22Rv1 (cell line): Measurements from ENCODE around the gene C21orf58.

ENCODE experiments used
- H3K27ac ChIP-seq: fragments of 450-650 bp; 2 replicates; pipeline ENCODE4 v1.5.1; 2017
- CTCF ChIP-seq: fragments of 450-650 bp; IDR thresholded peaks from 2 replicates; pipeline ENCODE4 v1.5.1; 2017; ENCODE audit warnings: mild to moderate bottlenecking
- ZFX ChIP-seq: fragments of 450-650 bp; IDR thresholded peaks from 2 replicates; pipeline ENCODE4 v1.6.1; 2017; ENCODE audit warnings: antibody characterized with exemption, borderline replicate concordance

Gene C21orf58

GRCh38 chr21:46264690-46265144 lies 59.0 kb downstream of the C21orf58 start:
- TF ChIP-seq CTCF (no peak), ZFX (no peak)
- H3K27ac ChIP-seq = no peak overlapping the region

- TF ChIP-seq ZFX = no peak
- H3K27ac ChIP-seq = no peak overlapping the region
These were observed 59.5 kb downstream of the C21orf58 start for GRCh38 chr21:46264046-46264689.

- TF ChIP-seq CTCF (no peak), ZFX (no peak)
- no peak overlapping the region for H3K27ac ChIP-seq
These were observed 67.1 kb downstream of the C21orf58 start for GRCh38 chr21:46256501-46256994.

- TF ChIP-seq ZFX = no peak
- no peak for TF ChIP-seq CTCF
- H3K27ac ChIP-seq = no peak overlapping the region
These were observed 67.8 kb downstream of the C21orf58 start for GRCh38 chr21:46255758-46256337.

- no peak for TF ChIP-seq ZFX
- no peak overlapping the region for H3K27ac ChIP-seq
These were observed 68.5 kb downstream of the C21orf58 start for GRCh38 chr21:46255166-46255565.

GRCh38 chr21:46254208-46254975 lies 69.3 kb downstream of the C21orf58 start:
- TF ChIP-seq ZFX = no peak
- TF ChIP-seq CTCF = no peak
- H3K27ac ChIP-seq = no peak overlapping the region

- no peak overlapping the region for H3K27ac ChIP-seq
- TF ChIP-seq ZFX (no peak), CTCF (no peak)
These were observed 70.0 kb downstream of the C21orf58 start for GRCh38 chr21:46253610-46254124.

- H3K27ac ChIP-seq = 0 out of 2 replicates have a peak overlapping the region, but pooled peaks have one; percentile 7
- TF ChIP-seq ZFX (no peak), CTCF (no peak)
These were observed 70.8 kb downstream of the C21orf58 start for GRCh38 chr21:46252840-46253239.
